CD4-positive, alpha-beta T cell treated with Interleukin-10 for 1 hour (primary cell): ENCODE measurements around the gene TMEM235.
A peak's percentile ranks its signal among the peaks of the same experiment; 100 is the strongest.
"Not testable (repeated sequence)": the region's sequence is repeated elsewhere in the genome, so short reads cannot be mapped to it uniquely, and the experiment has no call there.

Experiments
- DNase-seq: peaks from one replicate; pipeline ENCODE4 v3.0.0-alpha.2; 2020

TMEM235 gene

GRCh38 chr17:78219396-78220150 lies 11.9 kb upstream of the TMEM235 start:
- no peak for DNase-seq

- DNase-seq = no peak
Observed at GRCh38 chr17:78223061-78223460, 8.4 kb upstream of the TMEM235 start.

GRCh38 chr17:78223765-78224164 lies 7.7 kb upstream of the TMEM235 start:
- DNase-seq = no peak

GRCh38 chr17:78224231-78225087 lies 7.0 kb upstream of the TMEM235 start:
- no peak for DNase-seq

- no peak for DNase-seq
Observed at GRCh38 chr17:78225088-78225865, 6.2 kb upstream of the TMEM235 start.

GRCh38 chr17:78226055-78226758 lies 5.2 kb upstream of the TMEM235 start:
- no peak for DNase-seq

- DNase-seq = no peak
Observed at GRCh38 chr17:78226759-78227454, 4.5 kb upstream of the TMEM235 start.

- DNase-seq = no peak
Observed at GRCh38 chr17:78227455-78227916, 3.9 kb upstream of the TMEM235 start.

GRCh38 chr17:78228176-78228575 lies 3.3 kb upstream of the TMEM235 start:
- DNase-seq = no peak

- no peak for DNase-seq
Observed at GRCh38 chr17:78230252-78230962, 1.0 kb upstream of the TMEM235 start.

GRCh38 chr17:78231991-78232858 lies 794 bp downstream of the TMEM235 start:
- DNase-seq = peak; percentile 19

- no peak for DNase-seq
Observed at GRCh38 chr17:78232859-78233173, 1.4 kb downstream of the TMEM235 start.

- DNase-seq = no peak
Observed at GRCh38 chr17:78233678-78234077, 2.2 kb downstream of the TMEM235 start.

- DNase-seq = no peak
Observed at GRCh38 chr17:78234261-78234865, 2.9 kb downstream of the TMEM235 start.

- DNase-seq = not testable (repeated sequence)
Observed at GRCh38 chr17:78235022-78235421, 3.6 kb downstream of the TMEM235 start.

GRCh38 chr17:78235885-78236284 lies 4.5 kb downstream of the TMEM235 start:
- DNase-seq = no peak

- no peak for DNase-seq
Observed at GRCh38 chr17:78236362-78237127, 5.1 kb downstream of the TMEM235 start.

- no peak for DNase-seq
Observed at GRCh38 chr17:78237401-78238012, 6.1 kb downstream of the TMEM235 start.
